Activated T-helper 9 cell treated with anti-CD3 and anti-CD28 coated beads, Interleukin-2, amount 50 U/mL, for 16 hours (primary cell): ENCODE data around the gene EFHC1.
"Not testable (repeated sequence)": the region's sequence is repeated elsewhere in the genome, so short reads cannot be mapped to it uniquely, and the experiment has no call there.

ENCODE experiments used
- DNase-seq: peaks from one replicate; pipeline ENCODE4 v3.0.0-alpha.2; 2020; ENCODE audit warnings: low read depth

EFHC1 gene

DNA sequence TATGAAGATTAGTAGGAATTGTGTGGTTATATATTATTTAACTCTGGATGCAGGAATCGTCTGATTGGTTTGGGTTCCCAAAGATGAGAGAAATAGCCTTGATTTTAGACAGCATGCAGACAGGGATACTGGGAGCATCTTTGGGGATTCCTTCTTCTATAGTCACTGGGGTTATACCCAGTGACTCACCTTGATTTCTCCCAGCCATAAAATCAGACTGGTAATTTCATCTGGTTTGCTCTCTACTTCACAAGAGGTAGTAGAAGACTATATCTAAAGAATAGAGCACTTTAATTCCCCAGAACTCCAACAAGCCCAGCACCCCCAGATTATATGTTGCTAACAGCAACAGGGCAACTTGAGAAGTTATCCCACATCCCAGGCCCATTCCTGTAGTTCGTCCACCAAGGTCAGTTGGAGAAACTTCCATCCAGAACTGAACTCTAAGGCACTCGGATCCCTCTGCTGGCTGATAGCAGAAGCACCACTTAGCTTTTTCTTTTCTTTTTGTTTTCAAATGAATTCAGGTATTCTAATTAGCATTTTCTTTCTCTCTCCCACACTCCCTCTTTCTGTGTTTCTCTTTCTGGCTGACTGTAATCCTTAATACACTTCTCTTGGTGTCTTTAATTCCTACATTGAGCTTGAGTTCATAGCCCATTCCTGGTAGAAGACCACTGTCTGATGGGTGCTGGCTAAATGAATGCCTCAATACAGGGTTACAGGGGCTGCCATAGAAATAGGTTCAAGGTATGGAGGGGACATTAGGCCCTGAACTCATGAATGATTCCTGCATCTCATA, 20.4 kb upstream of the EFHC1 start:
- DNase-seq = no peak

DNA sequence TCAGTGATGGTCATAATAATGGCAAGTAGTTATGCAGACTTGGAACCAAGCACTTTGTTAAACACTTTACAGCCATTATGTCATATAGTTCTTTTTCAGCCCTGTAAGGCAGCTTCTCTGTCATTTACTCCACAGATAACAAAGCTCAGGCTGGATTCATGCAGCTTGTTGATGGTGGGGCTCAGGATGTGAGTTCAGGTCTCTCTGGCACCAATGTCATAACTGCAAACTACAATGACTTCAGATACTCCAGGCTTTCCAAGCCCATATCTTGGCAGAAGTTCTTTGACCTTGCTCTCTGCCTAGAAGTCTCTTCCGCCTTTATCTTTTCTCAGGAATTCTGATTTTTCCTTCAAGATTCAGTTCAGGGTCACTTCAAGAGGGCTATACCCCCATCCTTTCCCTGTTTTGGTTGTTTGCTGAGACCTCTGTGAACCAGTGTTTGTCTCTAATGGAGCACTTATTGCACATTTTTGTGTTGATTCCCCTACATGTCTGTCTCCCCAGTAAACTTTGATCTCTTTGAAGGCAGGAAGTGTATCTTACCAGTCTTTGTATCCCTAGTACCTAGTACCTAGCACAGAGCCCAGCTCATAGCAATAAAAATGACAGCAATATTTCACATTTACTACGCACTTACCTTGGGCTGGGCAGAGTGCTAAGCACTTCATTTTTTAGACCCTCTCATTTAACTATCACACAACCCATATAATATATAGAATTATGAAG, 19.7 kb upstream of the EFHC1 start:
- no peak for DNase-seq

DNA sequence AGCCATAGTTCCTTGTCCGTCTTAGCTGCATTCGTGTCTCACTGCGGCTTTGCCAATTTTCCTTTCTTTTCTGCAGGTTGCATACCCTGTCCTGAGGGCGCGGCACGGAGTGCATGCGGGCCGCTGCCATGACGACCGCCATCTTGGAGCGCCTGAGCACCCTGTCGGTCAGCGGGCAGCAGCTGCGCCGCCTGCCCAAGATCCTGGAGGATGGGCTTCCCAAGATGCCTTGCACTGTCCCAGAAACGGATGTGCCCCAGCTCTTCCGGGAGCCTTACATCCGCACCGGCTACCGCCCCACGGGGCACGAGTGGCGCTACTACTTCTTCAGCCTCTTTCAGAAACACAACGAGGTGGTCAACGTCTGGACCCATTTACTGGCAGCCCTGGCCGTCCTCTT, 17.1 kb upstream of the EFHC1 start:
- no peak for DNase-seq

DNA sequence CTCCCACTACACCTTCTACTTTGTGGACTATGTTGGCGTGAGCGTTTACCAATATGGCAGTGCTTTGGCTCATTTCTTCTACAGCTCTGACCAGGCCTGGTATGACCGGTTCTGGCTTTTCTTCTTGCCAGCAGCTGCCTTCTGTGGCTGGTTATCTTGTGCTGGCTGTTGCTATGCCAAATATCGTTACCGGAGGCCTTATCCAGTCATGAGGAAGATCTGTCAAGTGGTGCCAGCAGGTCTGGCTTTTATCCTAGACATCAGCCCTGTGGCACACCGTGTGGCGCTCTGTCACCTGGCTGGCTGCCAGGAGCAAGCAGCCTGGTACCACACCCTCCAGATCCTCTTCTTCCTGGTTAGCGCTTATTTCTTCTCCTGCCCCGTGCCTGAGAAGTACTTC, 16.5 kb upstream of the EFHC1 start:
- DNase-seq = no peak

DNA sequence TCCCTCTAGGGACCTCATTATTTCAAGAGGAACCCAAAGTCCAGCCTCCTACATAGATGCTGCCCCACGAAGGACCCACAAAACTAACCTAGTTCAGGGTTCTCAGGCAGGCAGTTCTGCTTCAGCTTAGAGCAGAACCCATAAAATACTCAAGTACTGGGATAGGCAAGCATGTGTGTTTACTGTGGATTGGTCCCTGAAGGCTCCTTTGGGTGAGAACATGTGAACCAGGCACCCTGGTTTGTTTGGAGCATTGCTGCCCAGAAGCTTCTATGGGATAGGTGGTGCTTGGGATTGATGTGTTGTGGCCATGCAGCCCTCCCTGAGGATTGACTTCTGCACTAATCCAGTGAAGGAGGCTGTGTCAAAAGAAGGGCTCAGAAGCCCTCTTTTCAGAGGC, 14.9 kb upstream of the EFHC1 start:
- DNase-seq = no peak

DNA sequence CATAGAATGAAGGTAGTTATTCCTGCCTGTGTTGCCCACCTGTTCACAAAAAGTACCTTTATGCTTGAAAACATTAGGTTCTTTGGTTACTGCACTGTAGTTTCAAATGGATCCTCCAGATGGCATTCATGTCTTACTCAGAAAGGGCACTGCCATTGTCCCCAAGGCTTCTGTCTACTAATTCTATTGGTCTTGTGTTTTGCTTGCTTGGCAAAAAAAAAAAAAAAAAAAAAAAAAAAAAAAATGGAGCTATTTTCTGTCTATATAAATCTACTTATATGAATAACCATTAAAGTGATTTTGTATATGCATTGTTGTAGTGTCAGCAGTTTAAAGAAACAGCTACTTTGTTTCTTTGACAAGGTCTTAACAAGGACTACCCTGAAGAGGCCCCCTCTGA, 12.7 kb upstream of the EFHC1 start:
- DNase-seq = no peak

DNA sequence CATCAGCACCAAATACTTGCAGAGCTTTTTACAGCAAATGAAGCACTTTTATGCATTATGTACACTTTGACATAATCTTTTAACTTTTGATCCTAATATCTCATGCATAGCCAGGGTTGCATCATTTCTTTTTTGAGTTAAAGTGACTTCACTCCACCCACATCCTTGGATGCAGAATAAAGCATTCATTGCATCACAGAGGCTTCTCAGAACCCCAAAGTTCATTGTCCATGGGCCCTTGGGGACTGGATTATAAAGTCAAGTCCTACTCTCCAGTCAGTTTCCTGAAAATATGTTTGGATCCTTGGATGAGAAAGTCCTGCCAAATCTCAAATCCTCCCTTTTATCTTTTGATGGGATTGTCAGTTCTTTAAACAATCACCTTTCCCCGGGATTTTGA, 10.6 kb upstream of the EFHC1 start:
- no peak for DNase-seq

DNA sequence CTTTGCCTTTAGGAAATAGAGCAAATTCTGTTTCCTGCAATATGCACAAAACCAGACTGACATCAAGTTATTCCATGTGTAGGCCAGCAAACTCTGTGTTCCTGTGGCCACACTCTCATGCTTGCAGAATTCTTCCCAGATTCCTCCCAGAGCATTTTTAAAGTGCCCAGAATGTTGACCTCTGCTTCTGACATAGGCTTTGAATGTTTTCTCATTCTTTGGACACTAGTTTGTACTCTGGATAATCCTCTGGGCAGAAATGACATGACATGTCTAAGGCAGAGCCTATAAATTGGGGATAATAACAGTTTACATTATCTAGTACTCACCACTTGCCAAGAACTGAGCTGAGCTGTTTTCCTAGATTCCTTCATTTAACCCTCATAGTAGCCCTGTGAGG, 9.2 kb upstream of the EFHC1 start:
- DNase-seq = no peak

DNA sequence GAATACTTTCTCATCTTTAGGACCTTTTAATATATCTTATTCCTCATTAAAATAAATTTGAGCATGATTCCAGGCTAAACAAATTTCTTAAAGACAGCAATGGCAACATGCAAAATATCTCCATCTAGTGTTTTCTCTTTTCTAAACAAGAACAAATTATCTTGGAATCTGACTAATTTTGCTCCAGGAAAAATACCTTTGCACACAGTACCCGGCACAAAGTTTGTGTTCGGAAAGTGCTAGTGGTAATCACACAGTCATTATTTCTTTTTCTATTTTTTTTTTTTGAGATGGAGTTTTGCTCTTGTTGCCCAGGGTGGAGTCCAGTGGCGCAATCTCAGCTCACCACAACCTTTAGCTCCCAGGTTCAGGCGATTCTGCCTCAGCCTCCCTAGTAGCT, 8.2 kb upstream of the EFHC1 start:
- no peak for DNase-seq

DNA sequence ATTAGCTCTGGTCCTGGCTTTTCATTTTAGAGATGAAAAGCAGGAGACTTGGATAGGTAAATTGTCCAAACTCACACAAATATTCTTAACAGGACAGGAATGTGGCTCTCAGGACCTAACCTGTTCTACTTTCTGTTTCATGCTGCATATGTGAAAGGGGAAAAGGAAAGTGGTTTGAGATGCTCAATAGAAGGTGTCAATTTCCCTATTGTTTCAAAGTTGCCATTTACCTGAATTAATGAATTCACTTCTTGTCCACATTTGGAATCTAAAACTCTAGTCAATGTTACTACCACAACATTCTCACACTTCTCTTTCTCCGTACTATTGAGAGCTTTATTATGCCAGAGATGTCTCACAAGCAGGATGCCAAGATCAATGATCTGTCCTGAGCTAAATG, 4.8 kb upstream of the EFHC1 start:
- DNase-seq = no peak

DNA sequence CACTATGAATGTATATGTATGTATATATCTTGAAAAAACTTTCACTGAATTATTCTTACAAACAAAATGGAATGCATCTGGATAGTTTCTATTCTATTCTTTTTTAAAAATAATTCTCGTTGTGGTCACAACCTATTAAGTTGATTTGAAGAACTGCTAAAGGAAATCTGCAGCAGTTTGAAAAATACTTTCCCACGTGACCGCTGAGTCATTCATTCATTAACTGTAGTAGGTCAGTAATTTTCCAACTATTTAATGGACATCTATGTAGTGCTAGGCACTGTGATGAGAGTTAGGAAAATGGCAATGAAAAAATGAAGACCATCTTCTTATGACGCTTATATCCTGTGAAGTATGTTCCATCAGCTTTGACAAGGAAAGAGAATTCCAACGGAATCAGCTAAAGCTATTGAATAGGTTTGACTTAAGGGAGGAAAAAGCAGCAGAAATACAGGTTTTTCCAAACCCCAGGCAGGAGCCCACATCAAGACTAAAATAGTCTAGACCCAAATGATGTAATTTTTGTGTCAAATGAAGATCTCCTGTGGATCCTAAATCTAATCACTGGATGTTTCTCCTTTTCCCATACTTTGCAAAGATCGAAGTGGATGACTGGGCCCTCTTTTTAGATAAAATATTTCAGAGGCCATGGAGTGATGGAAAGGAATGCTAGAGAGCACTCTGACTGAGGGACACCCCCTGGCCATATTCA, 4.1 kb upstream of the EFHC1 start:
- DNase-seq = no peak

DNA sequence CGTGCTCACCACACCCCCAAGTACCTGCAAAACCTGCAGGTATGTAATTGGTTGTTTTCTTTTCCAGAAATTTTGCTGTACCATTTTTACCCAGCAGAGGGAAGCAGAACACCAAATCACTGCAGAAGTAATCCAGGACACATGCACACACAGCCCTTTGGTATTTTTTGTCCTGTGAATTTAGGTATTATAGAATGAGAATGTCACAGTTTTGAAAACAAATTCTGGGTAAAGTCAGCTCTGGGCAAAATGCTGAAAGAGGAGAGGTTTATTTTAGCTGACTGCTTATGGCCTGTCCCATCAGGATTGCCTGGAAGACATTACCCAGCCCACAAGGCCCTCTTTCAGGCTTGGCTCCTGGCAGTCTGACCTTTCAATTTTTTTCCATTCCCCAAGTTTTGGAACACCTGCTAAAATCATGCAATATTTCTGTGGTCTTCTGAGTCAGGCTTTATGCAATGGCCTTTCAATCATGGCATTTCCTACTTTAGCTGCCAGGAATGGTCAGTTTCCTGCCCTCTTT, 3.5 kb upstream of the EFHC1 start:
- no peak for DNase-seq

DNA sequence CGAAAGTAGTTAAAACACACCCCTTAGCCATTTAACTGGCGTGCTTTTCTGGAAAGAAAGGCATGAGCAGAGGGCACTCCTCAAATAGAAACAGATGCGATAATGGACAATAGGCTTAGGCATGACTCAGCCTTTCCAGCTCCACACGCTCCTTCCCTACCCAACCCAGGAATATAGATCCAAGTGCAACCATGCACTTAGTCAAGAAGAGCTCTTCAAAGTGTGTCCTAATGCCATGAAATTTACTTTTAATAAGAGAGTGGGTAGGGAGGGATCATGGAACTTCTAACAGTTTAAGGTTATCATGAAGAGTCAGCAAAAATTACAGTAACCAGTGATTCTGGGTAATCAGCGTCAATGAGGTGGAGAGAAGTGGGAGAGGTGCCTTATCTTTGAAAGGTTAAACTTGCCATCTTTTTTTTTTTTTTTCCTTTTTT, 2.4 kb upstream of the EFHC1 start:
- no peak for DNase-seq

DNA sequence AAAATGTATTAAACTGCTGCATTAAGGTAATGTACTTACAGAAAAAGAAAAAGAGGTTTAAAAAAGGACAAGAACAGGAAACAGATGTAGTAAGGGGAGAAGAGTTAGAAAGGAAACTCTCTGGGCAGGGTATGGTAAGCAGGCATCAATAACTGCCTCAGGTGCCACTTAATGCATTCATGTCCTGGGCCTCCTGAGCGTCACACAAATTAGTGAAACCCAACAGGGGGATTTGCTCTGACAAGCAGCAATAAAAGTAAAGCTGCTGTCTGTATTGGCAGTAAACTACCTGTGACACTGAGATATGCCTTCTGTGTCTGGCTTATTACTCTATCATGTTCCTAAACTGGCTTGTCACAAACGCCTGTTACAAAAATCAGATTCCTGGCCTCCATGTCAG, 1.5 kb upstream of the EFHC1 start:
- no peak for DNase-seq

DNA sequence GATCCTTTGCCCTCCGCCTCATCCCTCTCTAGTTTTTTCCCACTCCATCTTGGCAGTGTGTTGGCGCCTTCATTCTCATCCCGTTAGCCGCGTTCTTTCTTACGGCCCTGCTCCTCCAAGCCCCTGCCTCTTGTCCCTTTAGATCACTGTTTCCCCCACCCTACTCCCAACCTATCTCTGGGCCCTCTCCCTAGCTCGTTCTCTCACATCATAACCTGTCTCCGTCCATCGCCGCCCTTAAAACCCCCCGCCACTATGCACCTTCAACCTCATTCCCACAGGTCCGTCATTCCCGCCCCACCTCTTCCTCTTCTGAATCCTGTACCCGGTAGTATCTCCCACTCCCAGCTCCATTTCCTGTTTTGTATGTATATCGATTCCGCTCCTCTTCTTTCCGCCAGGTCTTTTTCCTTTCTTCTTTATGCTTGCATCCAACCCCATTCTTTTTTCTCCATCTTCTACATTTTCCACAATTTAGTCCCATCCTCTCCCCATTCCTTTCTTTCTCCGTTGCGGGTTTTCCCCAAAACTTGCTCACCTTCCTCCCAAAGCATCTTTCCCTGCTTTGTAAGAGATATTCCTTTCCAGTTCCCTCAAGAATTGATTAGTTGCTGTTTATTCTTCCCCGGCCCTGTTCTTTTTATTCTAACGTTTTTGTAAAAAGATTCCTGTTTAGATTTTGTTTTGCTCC, 671 bp downstream of the EFHC1 start:
- no peak for DNase-seq

DNA sequence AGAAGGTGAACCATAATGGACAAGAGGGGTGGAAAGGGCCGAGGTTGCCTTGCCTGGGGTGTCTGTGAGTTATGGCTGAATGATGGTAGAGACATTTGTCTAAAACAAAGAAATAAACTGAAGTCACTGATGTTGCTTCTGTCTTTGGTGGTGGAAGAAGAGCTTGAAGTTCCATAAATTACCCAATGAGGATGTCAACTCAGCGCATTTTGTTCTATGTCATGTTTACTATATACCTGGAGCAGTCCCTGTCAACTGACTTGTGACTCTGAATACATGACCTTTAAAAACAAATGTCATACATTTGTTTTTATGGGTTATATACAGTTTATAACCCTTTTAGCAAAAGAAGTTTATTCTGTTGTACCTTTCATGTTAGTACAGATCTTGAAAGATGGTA, 2.0 kb downstream of the EFHC1 start:
- DNase-seq = no peak

DNA sequence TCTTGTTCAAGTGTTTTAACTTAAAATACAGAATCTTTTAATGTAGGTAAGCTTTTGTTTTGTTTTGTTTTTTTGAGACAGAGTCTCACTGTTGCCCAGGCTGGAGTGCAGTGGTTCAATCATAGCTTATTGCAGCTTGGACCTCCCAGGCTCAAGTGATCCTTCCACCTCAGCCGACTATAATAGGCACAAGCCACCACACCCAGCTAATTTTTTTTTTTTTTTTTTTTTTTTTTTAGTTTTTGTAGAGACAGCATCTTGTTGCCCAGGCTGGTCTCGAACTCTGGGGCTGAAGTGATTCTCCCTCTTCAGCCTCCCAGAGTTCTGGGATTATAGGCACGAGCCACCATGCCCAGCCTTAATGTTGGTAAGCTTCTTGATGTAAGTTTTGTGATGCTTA, 3.3 kb downstream of the EFHC1 start:
- DNase-seq = no peak

DNA sequence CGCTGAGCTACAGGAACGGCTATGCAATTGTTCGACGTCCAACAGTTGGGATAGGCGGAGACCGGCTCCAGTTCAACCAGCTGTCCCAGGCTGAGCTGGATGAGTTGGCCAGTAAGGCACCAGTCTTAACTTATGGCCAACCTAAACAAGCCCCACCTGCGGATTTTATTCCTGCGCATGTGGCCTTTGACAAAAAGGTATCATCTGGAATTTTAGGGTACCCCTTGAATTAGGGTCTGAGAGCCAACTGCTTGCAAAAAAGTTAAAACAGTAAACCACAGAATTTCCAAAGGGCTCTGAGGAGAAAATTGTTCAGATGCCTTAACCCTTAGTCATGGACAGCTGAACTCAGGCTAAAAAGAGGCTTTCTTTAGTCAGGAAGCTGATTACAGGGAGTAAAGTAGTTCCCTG, 3.8 kb downstream of the EFHC1 start:
- DNase-seq = no peak

DNA sequence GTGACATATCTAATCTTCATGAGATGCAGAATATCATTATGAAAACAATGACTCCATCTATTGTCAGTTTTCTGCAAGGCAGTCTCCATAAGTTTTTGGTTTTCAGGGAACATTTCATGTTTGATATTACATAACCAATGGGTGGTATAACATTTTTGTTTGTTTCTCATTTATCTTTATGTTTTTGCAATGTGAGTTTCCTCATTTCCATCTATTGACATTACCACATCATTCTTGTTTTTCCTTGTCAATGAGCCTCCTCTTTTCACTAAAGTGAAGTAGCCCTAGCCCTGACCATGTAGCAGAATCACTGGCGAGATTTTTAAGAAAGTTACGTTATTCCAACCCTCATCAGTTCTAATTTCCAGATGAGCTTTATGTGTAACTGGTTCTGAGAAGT, 4.4 kb downstream of the EFHC1 start:
- no peak for DNase-seq

DNA sequence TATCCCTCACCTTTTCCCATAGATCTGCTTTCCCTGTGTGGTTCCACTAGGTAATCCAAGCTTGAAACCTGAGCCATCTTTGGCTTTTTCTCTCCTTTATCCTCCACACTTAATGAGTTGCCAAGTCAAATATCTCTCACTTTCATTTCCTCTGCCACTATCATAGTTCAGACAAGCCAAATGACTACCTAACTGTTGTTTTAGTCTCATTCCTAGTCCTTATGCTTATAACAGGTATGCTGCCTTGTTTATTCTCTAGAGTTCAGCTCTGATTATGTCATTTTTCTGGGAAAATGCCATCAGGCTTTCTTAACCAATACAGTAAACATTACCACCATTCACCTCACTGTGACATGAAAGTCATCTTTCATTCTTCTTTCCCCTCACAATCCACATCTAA, 6.5 kb downstream of the EFHC1 start:
- DNase-seq = no peak

DNA sequence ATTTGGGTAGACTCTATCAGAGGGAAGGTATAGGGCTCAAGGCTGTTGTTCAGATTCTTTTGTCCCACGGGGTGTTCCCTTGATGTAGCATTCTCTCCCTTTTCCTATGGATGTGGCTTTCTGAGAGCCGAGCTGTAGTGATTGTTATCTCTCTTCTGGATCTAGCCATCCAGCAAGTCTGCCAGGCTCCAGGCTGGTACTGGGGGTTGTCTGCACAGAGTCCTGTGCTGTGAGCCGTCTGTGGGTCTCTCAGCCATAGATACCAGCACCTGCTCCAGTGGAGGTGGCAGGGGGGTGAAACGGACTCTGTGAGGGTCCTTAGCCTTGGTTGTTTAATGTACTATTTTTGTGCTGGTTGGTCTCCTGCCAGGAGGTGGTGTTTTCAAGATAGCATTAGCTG, 13.2 kb downstream of the EFHC1 start:
- not testable (repeated sequence) for DNase-seq

DNA sequence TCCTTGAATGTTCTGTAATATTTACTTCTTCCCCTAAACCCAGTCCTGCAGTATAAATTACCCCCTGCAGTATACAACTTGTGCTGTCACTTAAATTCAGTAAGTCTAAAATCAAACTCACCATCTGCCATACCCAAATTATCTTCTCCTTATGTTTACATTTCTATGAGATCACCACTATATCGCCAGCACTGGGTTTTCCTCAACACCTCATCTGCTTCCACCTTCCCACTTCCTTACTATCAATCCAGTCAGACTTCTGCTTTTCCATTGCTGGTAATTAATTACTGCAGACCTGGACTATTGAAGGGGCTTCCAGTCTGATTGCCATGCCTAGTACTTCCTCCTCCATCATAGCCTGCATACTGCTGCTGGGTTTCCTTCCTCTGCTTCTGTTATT, 15.2 kb downstream of the EFHC1 start:
- no peak for DNase-seq
